ENCODE measurements around the gene PRICKLE1.

DNA sequence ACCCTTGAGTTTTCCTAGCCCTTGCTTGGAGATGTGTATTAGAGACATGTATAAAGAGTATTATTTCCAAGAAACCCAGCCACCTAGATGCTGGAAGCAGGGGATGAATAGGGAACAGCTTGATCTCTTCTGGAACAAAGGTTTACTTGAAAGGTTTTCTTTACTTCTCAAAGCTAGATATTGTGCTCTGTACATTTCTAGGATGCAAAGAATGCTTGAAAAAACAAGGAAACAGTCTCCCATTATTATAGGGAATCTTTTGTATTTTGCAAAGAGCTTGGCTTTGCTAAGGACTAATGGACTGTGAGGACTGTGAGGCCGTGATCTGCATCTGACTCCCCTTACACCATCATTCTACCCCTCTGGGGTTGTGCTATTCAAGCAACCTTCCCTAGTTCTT is 77.9 kb downstream of the PRICKLE1 start:
- TF ChIP-seq POLR2AphosphoS5 (IDR thresholded peaks at IDR 0.05; ENCODE audit: low read depth) = no peak
- TF ChIP-seq, protein P1, sequence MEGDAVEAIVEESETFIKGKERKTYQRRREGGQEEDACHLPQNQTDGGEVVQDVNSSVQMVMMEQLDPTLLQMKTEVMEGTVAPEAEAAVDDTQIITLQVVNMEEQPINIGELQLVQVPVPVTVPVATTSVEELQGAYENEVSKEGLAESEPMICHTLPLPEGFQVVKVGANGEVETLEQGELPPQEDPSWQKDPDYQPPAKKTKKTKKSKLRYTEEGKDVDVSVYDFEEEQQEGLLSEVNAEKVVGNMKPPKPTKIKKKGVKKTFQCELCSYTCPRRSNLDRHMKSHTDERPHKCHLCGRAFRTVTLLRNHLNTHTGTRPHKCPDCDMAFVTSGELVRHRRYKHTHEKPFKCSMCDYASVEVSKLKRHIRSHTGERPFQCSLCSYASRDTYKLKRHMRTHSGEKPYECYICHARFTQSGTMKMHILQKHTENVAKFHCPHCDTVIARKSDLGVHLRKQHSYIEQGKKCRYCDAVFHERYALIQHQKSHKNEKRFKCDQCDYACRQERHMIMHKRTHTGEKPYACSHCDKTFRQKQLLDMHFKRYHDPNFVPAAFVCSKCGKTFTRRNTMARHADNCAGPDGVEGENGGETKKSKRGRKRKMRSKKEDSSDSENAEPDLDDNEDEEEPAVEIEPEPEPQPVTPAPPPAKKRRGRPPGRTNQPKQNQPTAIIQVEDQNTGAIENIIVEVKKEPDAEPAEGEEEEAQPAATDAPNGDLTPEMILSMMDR (IDR thresholded peaks at IDR 0.05; ENCODE audit: insufficient read depth, low read length) = no peak
- TF ChIP-seq, protein P2, sequence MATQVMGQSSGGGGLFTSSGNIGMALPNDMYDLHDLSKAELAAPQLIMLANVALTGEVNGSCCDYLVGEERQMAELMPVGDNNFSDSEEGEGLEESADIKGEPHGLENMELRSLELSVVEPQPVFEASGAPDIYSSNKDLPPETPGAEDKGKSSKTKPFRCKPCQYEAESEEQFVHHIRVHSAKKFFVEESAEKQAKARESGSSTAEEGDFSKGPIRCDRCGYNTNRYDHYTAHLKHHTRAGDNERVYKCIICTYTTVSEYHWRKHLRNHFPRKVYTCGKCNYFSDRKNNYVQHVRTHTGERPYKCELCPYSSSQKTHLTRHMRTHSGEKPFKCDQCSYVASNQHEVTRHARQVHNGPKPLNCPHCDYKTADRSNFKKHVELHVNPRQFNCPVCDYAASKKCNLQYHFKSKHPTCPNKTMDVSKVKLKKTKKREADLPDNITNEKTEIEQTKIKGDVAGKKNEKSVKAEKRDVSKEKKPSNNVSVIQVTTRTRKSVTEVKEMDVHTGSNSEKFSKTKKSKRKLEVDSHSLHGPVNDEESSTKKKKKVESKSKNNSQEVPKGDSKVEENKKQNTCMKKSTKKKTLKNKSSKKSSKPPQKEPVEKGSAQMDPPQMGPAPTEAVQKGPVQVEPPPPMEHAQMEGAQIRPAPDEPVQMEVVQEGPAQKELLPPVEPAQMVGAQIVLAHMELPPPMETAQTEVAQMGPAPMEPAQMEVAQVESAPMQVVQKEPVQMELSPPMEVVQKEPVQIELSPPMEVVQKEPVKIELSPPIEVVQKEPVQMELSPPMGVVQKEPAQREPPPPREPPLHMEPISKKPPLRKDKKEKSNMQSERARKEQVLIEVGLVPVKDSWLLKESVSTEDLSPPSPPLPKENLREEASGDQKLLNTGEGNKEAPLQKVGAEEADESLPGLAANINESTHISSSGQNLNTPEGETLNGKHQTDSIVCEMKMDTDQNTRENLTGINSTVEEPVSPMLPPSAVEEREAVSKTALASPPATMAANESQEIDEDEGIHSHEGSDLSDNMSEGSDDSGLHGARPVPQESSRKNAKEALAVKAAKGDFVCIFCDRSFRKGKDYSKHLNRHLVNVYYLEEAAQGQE (IDR thresholded peaks at IDR 0.05; ENCODE audit: insufficient replicate concordance, low read depth) = no peak
- no peak for TF ChIP-seq SPI1 (IDR thresholded peaks at IDR 0.05; ENCODE audit: borderline replicate concordance, low read depth)
- no peak for TF ChIP-seq GABPA (IDR thresholded peaks at IDR 0.05; ENCODE audit: low read depth)

Measured in HL-60 (cell line).